ENCODE results near the gene BTN2A1.

GRCh38 chr6:26431258-26432172, 26.2 kb upstream of the BTN2A1 start:
- TF ChIP-seq CTCF (IDR thresholded peaks at IDR 0.05; ENCODE audit: low read depth, low read length, poor library complexity, severe bottlenecking) (no peak), EZH2phosphoT487 (IDR thresholded peaks at IDR 0.05; ENCODE audit: borderline replicate concordance, low read length) (no peak)

Measured in DOHH2 (cell line).